ENCODE results near the gene ATP12A.

ATP12A gene

DNA sequence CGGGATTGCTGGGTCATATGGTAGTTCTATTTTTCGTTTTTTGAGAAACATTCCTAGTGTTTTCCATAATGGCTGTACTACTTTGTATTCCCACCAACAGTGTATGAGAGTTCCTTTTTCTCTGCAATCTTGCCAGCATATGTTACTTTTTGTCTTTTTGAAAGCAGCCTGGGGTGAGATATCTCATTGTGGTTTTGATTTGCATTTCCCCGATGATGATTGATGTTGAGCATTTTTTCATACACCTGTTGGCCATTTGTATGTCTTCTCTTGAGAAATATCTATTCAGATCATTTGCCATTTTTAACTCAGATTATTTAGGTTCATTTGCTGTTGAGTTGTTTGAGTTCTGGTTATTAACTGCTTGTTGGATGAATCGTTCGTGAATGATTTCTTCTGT is 18.5 kb upstream of the ATP12A start:
- no peak for DNase-seq (ENCODE audit: low read depth)
- H3K4me3 ChIP-seq (ENCODE audit: control insufficient read depth, low read depth, low read length), result no peak overlapping the region
- TF ChIP-seq, protein P1, sequence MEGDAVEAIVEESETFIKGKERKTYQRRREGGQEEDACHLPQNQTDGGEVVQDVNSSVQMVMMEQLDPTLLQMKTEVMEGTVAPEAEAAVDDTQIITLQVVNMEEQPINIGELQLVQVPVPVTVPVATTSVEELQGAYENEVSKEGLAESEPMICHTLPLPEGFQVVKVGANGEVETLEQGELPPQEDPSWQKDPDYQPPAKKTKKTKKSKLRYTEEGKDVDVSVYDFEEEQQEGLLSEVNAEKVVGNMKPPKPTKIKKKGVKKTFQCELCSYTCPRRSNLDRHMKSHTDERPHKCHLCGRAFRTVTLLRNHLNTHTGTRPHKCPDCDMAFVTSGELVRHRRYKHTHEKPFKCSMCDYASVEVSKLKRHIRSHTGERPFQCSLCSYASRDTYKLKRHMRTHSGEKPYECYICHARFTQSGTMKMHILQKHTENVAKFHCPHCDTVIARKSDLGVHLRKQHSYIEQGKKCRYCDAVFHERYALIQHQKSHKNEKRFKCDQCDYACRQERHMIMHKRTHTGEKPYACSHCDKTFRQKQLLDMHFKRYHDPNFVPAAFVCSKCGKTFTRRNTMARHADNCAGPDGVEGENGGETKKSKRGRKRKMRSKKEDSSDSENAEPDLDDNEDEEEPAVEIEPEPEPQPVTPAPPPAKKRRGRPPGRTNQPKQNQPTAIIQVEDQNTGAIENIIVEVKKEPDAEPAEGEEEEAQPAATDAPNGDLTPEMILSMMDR (conservative IDR thresholded peaks at IDR 0.05; ENCODE audit: control insufficient read depth, insufficient read depth, low read depth, low read length), result no peak

DNA sequence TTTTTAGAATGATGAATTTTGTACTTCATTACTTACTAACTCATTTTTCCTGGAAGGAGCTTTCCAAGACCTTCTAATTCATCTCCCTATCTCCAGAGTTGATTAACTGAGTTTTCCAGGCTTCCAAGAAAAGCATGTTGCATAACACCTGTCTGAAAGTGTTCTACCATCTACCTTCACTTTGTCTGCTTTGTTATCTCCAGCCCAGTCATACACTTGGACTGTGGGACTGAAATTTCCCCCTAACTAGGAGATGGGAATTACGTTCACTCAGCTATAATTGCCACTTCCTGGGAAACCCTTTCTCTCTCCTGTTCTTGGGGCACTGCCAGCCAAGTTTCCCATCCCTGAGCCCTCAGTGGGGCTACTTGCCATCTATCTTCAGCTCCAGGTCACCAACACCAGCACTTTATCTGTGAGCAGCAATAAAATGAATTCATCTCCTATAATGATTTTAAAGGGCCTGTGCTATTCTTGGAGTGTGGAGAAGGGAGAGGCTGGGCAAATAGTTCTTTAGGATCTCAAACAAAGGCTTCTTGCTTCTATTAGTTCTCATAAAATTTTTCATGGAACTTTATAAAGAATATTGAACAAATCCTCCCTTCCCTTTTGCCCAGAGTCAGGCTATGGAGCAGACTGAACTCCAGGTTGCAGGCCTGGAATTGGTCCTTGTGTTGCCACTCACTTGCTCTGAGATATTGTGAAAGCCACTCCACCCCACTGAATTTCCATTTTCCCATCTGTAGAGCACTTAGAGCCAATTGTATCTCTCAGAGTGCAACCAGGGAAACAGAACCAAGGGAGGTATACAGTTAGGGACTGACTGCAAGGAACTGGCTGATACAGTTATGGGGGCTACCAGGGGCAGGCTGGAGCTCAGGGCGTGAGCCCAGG is 17.8 kb upstream of the ATP12A start:
- no peak for DNase-seq (ENCODE audit: low read depth)
- TF ChIP-seq, protein P1 (conservative IDR thresholded peaks at IDR 0.05; ENCODE audit: control insufficient read depth, insufficient read depth, low read depth, low read length), result no peak
- no peak overlapping the region for H3K4me3 ChIP-seq (ENCODE audit: control insufficient read depth, low read depth, low read length)

DNA sequence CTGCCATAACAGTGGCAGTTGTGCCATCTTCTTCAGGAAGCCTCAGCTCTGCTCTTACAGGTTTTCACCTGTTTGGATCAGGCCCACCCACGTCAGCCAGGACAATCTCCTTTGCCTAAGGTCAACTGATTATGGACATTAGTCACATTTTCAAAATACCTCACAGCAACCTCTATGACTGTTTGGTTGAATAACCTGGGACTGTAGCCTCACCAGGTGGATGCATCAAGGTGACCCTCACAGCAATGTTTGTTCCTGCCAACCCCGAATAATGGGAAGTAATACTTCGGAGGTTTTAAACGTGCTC is 17.2 kb upstream of the ATP12A start:
- DNase-seq (ENCODE audit: low read depth), result no peak
- TF ChIP-seq, protein P1 (conservative IDR thresholded peaks at IDR 0.05; ENCODE audit: control insufficient read depth, insufficient read depth, low read depth, low read length), result no peak
- no peak overlapping the region for H3K4me3 ChIP-seq (ENCODE audit: control insufficient read depth, low read depth, low read length)

DNA sequence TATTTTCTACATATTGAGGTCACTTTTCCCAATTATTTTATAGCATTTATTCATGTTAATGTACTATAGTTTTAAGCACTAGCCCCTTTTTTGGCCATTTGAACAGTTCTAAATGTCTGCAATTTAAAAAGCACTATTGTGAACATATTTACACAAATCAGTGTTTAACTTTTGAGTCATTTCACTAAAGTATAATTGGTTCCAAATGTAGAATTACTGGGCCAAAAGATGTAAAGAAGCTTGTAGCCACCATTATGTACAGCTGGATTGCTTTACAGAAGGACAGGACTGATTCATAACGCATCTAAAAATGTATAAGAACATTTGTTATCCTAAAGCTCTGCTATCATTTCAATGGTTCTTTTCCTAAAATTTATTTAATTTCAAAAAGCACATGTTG is 16.6 kb upstream of the ATP12A start:
- DNase-seq (ENCODE audit: low read depth), result peak; percentile 30
- TF ChIP-seq, protein P1 (conservative IDR thresholded peaks at IDR 0.05; ENCODE audit: control insufficient read depth, insufficient read depth, low read depth, low read length), result no peak
- no peak overlapping the region for H3K4me3 ChIP-seq (ENCODE audit: control insufficient read depth, low read depth, low read length)

DNA sequence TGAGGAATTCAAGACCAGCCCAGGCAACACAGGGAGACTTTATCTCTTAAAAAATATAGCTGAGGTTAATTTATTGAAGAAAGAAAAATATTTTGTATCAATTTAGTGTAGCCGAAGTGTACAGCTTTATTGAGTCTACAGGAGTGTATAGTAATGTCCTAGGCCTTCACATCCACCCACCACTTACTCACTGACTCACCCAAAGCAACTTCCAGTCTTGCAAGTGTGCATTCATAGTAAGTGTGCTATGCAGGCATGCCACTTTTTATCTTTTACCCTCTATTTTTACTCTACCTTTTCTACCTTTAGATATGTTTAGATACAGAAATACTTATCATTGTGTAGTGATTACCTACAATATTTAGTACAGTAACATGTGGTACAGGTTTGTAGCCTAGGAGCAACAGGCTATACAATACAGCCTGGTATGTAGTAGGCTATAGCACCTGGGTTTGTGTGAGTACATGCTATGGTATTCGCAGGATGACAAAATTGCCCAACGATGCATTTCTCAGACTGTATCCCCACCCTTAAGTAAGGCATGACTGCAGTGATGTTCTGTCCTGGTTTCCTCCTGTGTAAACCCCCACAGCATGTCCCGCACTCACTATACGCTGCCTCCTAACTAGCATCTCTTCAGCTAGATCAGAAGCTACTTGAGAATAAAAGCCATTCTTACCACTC is 15.3 kb upstream of the ATP12A start:
- H3K4me3 ChIP-seq (ENCODE audit: control insufficient read depth, low read depth, low read length), result no peak overlapping the region
- TF ChIP-seq, protein P1 (conservative IDR thresholded peaks at IDR 0.05; ENCODE audit: control insufficient read depth, insufficient read depth, low read depth, low read length), result no peak
- DNase-seq (ENCODE audit: low read depth), result peak; percentile 52

DNA sequence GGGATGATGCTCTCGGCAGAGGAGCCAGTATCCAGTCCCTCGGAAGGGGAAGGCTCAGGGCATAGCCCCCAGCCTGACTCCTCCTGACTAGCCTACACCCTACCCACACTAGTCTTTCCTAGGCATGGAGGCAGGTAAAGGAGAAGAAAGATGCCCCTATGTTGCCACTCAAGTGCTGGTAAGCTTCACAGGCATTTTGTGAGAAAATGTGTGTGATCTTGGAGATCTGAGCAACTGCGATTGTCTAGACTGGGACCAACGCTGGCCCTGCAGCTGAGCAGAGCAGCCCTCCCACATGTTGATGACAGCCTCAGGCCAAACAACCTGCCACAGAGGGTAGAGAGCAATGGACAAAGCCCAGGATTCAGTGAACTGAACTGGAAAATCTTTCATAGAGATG is 11.7 kb upstream of the ATP12A start:
- TF ChIP-seq, protein P1 (conservative IDR thresholded peaks at IDR 0.05; ENCODE audit: control insufficient read depth, insufficient read depth, low read depth, low read length), result no peak
- no peak for DNase-seq (ENCODE audit: low read depth)
- H3K4me3 ChIP-seq (ENCODE audit: control insufficient read depth, low read depth, low read length), result no peak overlapping the region
